Hepatocyte (in vitro differentiated cells): ENCODE data around the gene CACNB4. TPM values are rescaled to one million over a fixed set of nuclear protein-coding genes. Genes with fewer than 3 reads are reported as not detected.

Source experiments
- DNase-seq: peaks from one replicate; pipeline ENCODE4 v3.0.0-alpha.2; 2016; ENCODE audit warnings: low spot score
- H2AFZ ChIP-seq: fragments of 200-600 bp; sonication (generic); 2 replicates; pipeline ENCODE4 v1.6.0; 2016; ENCODE audit warnings: antibody characterized with exemption, mild to moderate bottlenecking
- H3K27ac ChIP-seq: fragments of 200-600 bp; sonication (generic); 2 replicates; pipeline ENCODE4 v1.5.1; 2016; ENCODE audit warnings: mild to moderate bottlenecking
- H3K27me3 ChIP-seq: fragments of 200-600 bp; sonication (generic); 2 replicates; pipeline ENCODE4 v1.6.1; 2016
- H3K36me3 ChIP-seq: fragments of 200-600 bp; sonication (generic); replicated peaks from 2 replicates; pipeline ENCODE4 v1.5.1; 2016; ENCODE audit warnings: low read depth; ENCODE audit not compliant: insufficient read depth
- H3K4me1 ChIP-seq: fragments of 200-600 bp; sonication (generic); 2 replicates; pipeline ENCODE4 v1.5.1; 2016; ENCODE audit warnings: mild to moderate bottlenecking, moderate library complexity; ENCODE audit not compliant: insufficient read depth
- H3K4me2 ChIP-seq: fragments of 200-600 bp; sonication (generic); 2 replicates; pipeline ENCODE4 v1.6.0; 2016
- H3K4me3 ChIP-seq: fragments of 200-600 bp; sonication (generic); 2 replicates; pipeline ENCODE4 v1.5.1; 2016; ENCODE audit warnings: mild to moderate bottlenecking
- H3K79me2 ChIP-seq: fragments of 200-600 bp; sonication (generic); 2 replicates; pipeline ENCODE4 v1.6.0; 2017; ENCODE audit warnings: mild to moderate bottlenecking
- H3K9me2 ChIP-seq: fragments of 200-600 bp; sonication (generic); replicated peaks from 2 replicates; pipeline ENCODE4 v1.6.0; 2017; ENCODE audit warnings: mild to moderate bottlenecking; ENCODE audit not compliant: insufficient read depth
- H3K9me3 ChIP-seq: fragments of 200-600 bp; sonication (generic); 2 replicates; pipeline ENCODE4 v1.5.1; 2016; ENCODE audit warnings: low read depth, mild to moderate bottlenecking
- H4K20me1 ChIP-seq: fragments of 200-600 bp; sonication (generic); 2 replicates; pipeline ENCODE4 v1.6.0; 2016; ENCODE audit warnings: mild to moderate bottlenecking; ENCODE audit not compliant: insufficient read depth, poor library complexity, severe bottlenecking
- CTCF ChIP-seq: fragments of 200-600 bp; sonication (generic); IDR thresholded peaks from 2 replicates; pipeline ENCODE4 v1.5.1; 2016; ENCODE audit warnings: antibody characterized with exemption, mild to moderate bottlenecking; ENCODE audit not compliant: poor library complexity
- EZH2 ChIP-seq: fragments of 200-600 bp; sonication (generic); IDR thresholded peaks from 2 replicates; pipeline ENCODE4 v1.6.1; 2016; ENCODE audit warnings: antibody characterized with exemption, mild to moderate bottlenecking, borderline replicate concordance
- EZH2phosphoT487 ChIP-seq: fragments of 200-600 bp; sonication (generic); IDR thresholded peaks from one replicate; pipeline ENCODE4 v1.6.1; 2018; ENCODE audit warnings: antibody characterized with exemption, mild to moderate bottlenecking, low read depth, moderate library complexity; ENCODE audit not compliant: unreplicated experiment, severe bottlenecking
- WGBS: methylation state at CpG from one replicate; pipeline ENCODE4 v1.1.6; 2016; ENCODE audit warnings: low lambda C conversion rate; ENCODE audit errors: missing lambda C conversion rate; 5-methylcytosine and 5-hydroxymethylcytosine counted together
- polyA plus RNA-seq: library from polyadenylated mRNA; unstranded; fragments of >200 nt; fragmentation: Nextera tagmentation; extraction: Ambion mirVana; gene quantifications from 2 replicates; pipeline ENCODE4 v1.2.1, GENCODE V29; 2016
- total RNA-seq: library from RNA; depleted of rRNA; stranded (reverse); fragments of >200 nt; gene quantifications from 2 replicates; pipeline ENCODE4 v1.2.3, GENCODE V29; 2014

Gene CACNB4
- total and polyA plus RNA-seq, 2 experiments from 2014 or later: 0.85 to 4.0 TPM

GRCh38 chr2:151959238-151959637, 139.6 kb downstream of the CACNB4 start:
- H3K27me3 ChIP-seq: no peaks in the 10 kb centered on the region
- no peak overlapping the region for H2AFZ ChIP-seq
- no peaks in the 10 kb centered on the region for H4K20me1 ChIP-seq
- no peaks in the 10 kb centered on the region for H3K79me2 ChIP-seq
- TF ChIP-seq EZH2 (no peak), EZH2phosphoT487 (no peak), CTCF (no peak)
- 83% methylated on average over 1 of the region's 1 CpG for WGBS
- H3K27ac ChIP-seq: no peak overlapping the region
- H3K4me3 ChIP-seq: no peak overlapping the region
- no peaks in the 10 kb centered on the region for H3K36me3 ChIP-seq
- H3K9me2 ChIP-seq: no peaks in the 10 kb centered on the region
- no peak for DNase-seq
- H3K4me2 ChIP-seq: no peak overlapping the region
- H3K9me3 ChIP-seq: no peaks in the 10 kb centered on the region
- H3K4me1 ChIP-seq: no peaks in the 10 kb centered on the region

- TF ChIP-seq CTCF (no peak), EZH2 (no peak), EZH2phosphoT487 (no peak)
- Histone ChIP-seq H3K4me3 (no peak overlapping the region), H3K4me1 (no peaks in the 10 kb centered on the region), H3K36me3 (no peaks in the 10 kb centered on the region), H3K9me2 (no peaks in the 10 kb centered on the region), H4K20me1 (no peaks in the 10 kb centered on the region), H3K27ac (no peak overlapping the region), H3K79me2 (no peaks in the 10 kb centered on the region), H3K27me3 (no peaks in the 10 kb centered on the region), H3K9me3 (no peaks in the 10 kb centered on the region), H2AFZ (no peak overlapping the region), H3K4me2 (no peak overlapping the region)
- 89% methylated on average over 2 of the region's 2 CpGs for WGBS
- DNase-seq: no peak
These were observed 145.4 kb downstream of the CACNB4 start for GRCh38 chr2:151953467-151953866.

DNA sequence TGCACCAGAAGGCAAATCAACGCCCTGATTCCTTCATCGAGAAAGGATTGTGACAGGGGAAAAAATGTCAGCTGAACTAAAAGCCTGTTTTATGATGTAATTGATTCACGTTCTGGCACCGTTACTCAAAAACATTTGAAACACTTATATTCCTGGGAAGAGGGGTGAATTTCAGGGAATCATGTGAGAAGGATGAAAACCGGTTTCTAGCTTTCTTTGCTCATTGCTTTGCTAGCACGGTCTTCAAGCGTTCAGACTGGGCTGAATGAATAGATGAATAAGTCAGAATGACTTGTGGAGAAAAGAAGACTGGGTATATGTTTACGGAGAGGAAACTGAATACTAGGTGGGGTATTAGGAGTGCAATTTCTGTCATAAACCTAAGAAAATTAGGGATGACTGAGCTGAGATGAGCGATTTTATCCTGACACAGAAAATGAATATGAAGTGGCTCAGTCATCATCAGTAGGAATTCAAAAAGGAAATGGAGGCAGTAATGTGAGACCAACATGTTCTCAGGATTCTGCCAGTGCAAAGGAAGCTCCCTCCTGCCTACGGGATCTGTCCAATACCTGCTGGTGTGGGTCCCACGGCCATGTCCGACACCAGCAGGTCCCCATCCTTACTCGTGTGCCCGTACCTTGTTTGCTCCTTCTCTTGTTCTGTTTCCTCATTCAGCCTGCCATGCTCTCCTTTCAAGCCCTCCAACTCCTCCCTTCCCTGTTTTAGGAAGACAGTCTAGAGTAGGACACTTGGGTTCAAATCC, 146.0 kb downstream of the CACNB4 start:
- WGBS: 95% methylated on average over 14 of the region's 14 CpGs
- no peaks in the 10 kb centered on the region for H3K27me3 ChIP-seq

More for the DNA sequence above, 146.0 kb downstream of the CACNB4 start:
- DNase-seq: no peak
- H3K36me3 ChIP-seq: no peaks in the 10 kb centered on the region
- TF ChIP-seq CTCF (no peak), EZH2 (no peak), EZH2phosphoT487 (no peak)
- no peak overlapping the region for H2AFZ ChIP-seq
- no peak overlapping the region for H3K4me3 ChIP-seq
- no peak overlapping the region for H3K4me2 ChIP-seq
- no peak overlapping the region for H3K27ac ChIP-seq
- H3K79me2 ChIP-seq: no peaks in the 10 kb centered on the region
- no peaks in the 10 kb centered on the region for H3K4me1 ChIP-seq
- H4K20me1 ChIP-seq: no peaks in the 10 kb centered on the region
- no peaks in the 10 kb centered on the region for H3K9me2 ChIP-seq
- no peaks in the 10 kb centered on the region for H3K9me3 ChIP-seq
